Activated CD4-positive, CD25-positive, alpha-beta regulatory T cell treated with anti-CD3 and anti-CD28 coated beads, Interleukin-2, amount 50 U/mL, for 24 hours (primary cell): ENCODE data around the gene TCP11.
A peak's percentile ranks its signal among the peaks of the same experiment; 100 is the strongest.

Experiments used
- ATAC-seq, 2 donors: fragments of 150-1000 bp; cut with Tn5 transposase; one replicate each; pipeline ENCODE4 v1.10.0; 2021; ENCODE audit warnings: mild to moderate bottlenecking in 1 of 2, moderate library complexity in 1 of 2

Gene TCP11

GRCh38 chr6:35170891-35171290 is 29.8 kb upstream of the TCP11 start:
- ATAC-seq, result no peak

DNA sequence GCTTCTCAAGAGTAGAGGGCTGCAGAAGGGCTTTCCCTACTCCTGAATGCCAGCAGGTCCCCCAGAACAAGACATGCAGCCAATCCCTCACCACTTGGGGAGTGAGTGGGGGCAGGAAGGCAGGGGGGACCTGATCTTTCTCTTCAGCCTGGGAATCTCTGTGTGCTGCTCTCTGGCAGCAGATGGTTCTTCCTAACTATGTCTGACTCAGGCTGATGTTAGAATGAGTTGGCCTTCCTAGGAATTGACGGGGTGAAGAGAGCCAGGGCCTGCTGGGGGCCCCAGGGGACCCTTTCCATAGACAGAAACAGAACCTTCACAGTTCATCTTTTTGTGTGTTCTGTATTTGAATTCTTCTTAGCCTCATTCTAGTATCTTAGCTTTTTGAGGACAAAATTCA is 29.0 kb upstream of the TCP11 start:
- no peak for ATAC-seq

GRCh38 chr6:35168461-35168861 is 27.3 kb upstream of the TCP11 start:
- ATAC-seq, result no peak

DNA sequence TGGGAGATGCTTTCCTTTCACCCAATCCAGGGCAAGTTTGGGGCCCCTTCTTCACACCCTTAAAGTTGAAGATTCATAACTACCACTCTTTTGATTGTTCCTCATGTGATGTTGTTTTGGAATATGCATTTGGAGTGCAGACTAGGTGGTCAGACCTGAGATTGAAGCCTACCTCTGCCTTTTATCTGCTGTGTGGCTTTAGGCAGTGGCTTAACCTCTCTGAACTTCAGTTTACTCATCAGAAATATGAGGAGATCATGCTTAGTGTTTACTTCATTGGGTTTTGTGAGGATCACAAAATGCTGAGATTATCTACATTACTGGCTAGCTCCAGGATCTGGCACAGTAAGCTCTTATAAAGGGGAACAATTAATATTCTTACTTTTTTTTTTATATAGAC is 26.4 kb upstream of the TCP11 start:
- no peak for ATAC-seq

- no peak for ATAC-seq
These were observed 25.4 kb upstream of the TCP11 start for GRCh38 chr6:35166520-35166919.

DNA sequence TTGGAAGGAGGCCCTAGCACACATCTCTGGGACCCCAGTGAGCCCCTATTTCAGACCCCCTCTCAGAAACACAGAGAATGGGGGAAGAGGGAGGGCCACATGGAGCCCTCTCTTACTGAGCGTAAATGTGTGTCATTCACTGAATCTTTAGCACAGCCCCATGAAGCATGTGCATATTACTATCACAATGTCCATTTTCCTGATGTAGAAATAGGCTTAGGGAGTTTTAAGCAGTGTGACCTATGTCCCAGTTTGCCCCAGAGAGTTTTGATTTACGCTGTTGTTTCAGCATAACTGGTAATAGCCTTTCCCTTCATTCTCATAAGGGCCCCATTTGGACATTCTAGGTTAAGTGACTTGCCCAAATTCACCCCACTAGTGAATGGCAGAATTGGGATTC is 25.0 kb upstream of the TCP11 start:
- no peak for ATAC-seq

GRCh38 chr6:35165630-35166071 is 24.5 kb upstream of the TCP11 start:
- ATAC-seq, result no peak

- no peak for ATAC-seq
These were observed 23.7 kb upstream of the TCP11 start for GRCh38 chr6:35164868-35165267.

GRCh38 chr6:35164277-35164676 is 23.1 kb upstream of the TCP11 start:
- no peak for ATAC-seq

DNA sequence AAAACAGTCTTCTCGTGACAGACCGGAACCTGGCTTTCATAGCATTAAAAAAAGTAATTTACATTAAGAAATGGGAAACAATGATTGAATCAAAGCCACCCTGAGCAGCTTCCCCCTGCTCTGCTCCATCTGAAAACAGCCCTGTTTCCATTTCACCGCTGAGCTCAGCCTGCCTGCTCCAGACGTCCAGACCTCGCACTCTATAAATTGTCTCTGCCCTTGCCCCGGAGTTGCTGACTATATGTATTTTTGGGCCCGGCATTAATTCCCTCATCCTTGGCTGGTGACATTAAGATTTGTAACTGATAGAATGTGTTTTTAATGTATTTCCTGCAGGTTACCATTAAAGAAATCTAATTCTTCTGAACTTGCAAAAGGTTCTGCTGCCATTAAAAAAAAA is 22.7 kb upstream of the TCP11 start:
- no peak for ATAC-seq

- ATAC-seq, result no peak
These were observed 20.9 kb upstream of the TCP11 start for GRCh38 chr6:35161776-35162607.

DNA sequence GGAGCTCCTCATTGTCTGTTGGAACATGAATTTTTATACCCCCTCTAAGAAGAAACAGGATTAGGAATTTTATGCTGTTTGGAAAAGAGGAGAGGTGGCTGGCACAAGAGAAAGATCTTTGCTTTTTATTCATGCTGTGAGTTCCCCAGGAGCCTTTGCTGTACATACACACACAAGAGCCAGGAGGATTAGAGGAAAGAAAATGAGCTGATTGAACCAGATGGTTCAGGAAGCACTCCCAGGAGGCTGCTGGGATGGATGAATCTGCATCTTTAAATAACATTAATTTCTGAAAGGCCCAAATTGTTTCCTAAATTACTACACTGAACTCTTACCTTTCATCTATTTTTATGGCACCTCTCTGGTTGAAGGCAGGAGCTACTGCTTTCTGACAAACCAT is 20.1 kb upstream of the TCP11 start:
- no peak for ATAC-seq

GRCh38 chr6:35160642-35161041 is 19.5 kb upstream of the TCP11 start:
- ATAC-seq, result no peak

- no peak for ATAC-seq
These were observed 17.4 kb upstream of the TCP11 start for GRCh38 chr6:35158520-35158919.

- ATAC-seq, result no peak
These were observed 13.8 kb upstream of the TCP11 start for GRCh38 chr6:35154947-35155346.

DNA sequence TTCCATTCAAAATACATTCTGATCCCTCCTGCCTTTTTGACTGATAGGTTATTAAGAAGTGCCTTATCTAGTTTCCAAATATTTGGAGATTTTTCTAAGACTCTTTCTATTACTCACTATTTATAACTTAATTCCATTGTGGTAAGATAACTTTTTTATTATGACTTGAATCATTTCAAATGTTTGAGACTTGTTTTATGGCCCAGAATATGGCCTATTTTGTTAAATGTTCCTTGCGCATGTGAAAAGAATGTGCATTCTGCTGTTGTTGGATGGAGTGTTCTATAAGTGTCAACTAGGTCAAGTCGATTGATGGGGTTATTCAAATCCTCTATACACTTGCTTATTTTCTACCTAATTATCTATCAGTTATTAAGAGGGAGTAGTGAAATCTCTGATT is 13.1 kb upstream of the TCP11 start:
- ATAC-seq, result no peak

DNA sequence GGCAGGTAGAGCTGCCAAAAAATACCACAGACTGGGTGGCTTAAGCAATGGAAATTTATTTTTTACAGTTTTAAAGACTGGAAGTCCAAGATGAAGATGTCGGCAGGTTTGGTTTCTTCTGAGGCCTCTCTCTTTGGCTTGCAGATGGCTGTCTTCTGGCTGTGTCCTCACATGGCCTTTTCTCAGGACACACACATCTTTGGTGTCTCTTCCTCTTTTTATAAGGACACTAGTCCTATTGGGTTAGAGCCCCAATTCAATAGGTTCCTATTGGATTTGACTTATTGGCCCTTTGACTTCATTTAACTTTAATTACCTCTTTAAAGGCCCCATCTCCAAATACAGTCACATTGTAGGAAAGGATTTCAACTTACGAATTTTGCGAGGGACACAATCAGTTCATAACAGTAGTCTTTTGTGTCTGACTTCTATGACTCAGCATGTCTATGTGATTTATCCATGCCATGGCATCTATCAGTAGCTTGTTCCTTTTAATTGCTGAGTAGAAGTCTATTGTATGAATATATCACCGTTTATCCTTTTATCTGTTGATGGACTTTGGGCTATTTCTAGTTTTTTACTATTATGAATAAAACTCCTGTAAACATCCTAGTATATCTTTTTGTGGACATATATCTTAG is 11.0 kb upstream of the TCP11 start:
- no peak for ATAC-seq

DNA sequence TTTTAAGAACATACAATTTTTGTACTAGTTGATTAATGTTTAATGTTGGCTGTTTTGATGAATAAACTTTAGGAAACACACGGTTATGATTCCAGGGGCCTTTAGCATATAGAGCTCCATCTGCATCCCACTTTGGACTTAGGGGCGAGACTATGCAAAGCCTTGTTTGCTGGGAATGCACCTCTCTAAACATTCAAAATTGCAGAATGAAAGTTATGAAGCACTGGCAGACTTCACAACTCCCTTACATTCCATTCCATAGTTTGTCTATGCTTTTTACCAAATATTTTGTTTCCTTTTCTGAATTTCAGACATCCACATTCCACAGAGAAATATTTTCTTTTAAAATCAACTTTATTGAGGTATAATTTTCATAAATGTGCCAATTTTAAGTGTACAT is 10.3 kb upstream of the TCP11 start:
- ATAC-seq, result no peak

GRCh38 chr6:35149891-35150566 is 8.9 kb upstream of the TCP11 start:
- no peak for ATAC-seq

DNA sequence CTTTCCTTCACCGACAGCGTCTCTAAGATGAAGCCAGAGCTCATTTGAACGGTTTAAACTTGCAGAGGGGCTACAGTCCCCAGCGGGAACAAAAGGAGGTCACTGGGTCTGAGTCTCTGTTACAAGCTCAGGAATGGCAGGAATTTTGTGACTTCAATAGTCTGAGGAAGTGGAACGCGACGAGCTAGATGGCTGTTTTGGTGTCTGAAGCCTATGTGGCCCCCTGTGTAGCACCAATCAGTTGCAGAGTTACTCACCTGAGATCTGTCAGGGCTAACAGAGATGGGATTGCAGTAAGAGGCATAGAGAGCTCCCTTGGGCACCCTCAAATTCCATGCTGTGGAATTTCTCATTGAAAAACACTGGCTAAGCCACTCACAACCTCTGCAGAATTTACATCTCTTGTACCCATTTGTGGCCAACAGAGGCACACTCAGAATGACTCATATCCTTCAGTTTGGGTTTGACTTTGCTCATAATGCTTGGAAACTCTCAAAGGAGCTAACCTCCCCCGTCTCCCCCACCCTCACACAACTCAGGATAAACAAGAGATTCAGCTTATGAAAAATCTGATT is 7.1 kb upstream of the TCP11 start:
- peak; percentile 89 to 97 for ATAC-seq

GRCh38 chr6:35147486-35147885 is 6.3 kb upstream of the TCP11 start:
- ATAC-seq, result no peak

DNA sequence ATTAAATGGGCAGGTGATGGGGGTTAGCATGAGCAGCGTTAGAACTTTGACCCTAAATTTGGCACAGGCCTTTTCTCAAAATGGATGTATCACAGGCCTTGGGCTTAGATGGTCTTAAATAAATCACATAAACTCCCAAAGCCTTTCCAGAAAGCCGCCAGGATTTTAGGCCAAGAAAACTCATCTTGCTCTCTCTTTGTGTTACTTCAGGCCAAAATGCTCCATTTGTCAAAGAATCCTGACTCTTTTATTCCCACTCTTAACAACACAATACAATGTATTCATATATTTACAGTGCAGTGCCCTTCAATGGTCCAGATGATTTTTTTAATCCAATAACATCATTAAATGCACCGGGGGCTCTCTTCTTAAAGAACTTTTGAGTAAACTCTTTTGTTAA is 5.9 kb upstream of the TCP11 start:
- no peak for ATAC-seq

- ATAC-seq, result no peak
These were observed 5.3 kb upstream of the TCP11 start for GRCh38 chr6:35146453-35146852.

DNA sequence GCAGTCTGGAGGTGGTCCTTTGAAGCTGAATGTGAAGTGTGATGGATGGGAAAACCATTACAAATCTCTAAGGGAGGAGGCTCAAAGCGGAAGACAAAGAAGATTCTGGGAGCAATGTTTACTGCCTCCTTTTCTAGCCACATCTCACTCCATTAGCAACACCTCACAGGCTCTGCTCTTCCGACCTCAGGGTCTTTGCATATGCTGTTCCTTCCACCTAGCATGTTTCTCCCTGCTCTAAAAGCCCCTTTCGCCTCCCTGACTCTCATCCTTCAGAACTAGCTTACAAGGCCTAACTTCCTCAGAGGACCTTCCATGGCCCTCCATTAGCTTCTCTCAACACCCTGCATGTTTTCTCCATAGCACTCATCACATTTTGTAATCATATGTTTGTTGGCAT is 4.6 kb upstream of the TCP11 start:
- ATAC-seq, result no peak
